Smooth muscle cell (in vitro differentiated cells): ENCODE results near the gene SMIM27. TPM values are rescaled to one million over a fixed set of nuclear protein-coding genes. Genes with fewer than 3 reads are reported as not detected.
"Not testable (repeated sequence)": the region's sequence is repeated elsewhere in the genome, so short reads cannot be mapped to it uniquely, and the experiment has no call there.

ENCODE experiments used
- DNase-seq: peaks from one replicate; lab custom pipeline; 2025; ENCODE audit not compliant: unreplicated experiment; lab: John Stamatoyannopoulos, UW
- H2AFZ ChIP-seq: fragments of 200-600 bp; sonication (generic); 2 replicates; pipeline ENCODE4 v1.6.0; 2016; ENCODE audit warnings: antibody characterized with exemption, low read depth, mild to moderate bottlenecking
- H3F3A ChIP-seq: fragments of 200-600 bp; sonication (generic); 2 replicates; pipeline ENCODE4 v1.6.0; 2017; ENCODE audit warnings: antibody characterized with exemption, low read depth
- H3K27ac ChIP-seq: fragments of 200-600 bp; sonication (generic); 2 replicates; pipeline ENCODE4 v1.5.1; 2016; ENCODE audit warnings: low read depth, mild to moderate bottlenecking
- H3K27me3 ChIP-seq: fragments of 200-600 bp; sonication (generic); 2 replicates; pipeline ENCODE4 v1.6.1; 2016; ENCODE audit warnings: low read depth, mild to moderate bottlenecking
- H3K36me3 ChIP-seq: fragments of 200-600 bp; sonication (generic); 2 replicates; pipeline ENCODE4 v1.5.1; 2016; ENCODE audit warnings: low read depth
- H3K4me1 ChIP-seq: fragments of 200-600 bp; sonication (generic); 2 replicates; pipeline ENCODE4 v1.5.1; 2016; ENCODE audit warnings: low read depth
- H3K4me2 ChIP-seq: fragments of 200-600 bp; sonication (generic); 2 replicates; pipeline ENCODE4 v1.6.0; 2016; ENCODE audit warnings: mild to moderate bottlenecking
- H3K4me3 ChIP-seq: fragments of 200-600 bp; sonication (generic); 2 replicates; pipeline ENCODE4 v1.5.1; 2016; ENCODE audit warnings: mild to moderate bottlenecking
- H3K79me2 ChIP-seq: fragments of 200-600 bp; sonication (generic); 2 replicates; pipeline ENCODE4 v1.6.0; 2016; ENCODE audit warnings: low read depth, mild to moderate bottlenecking
- H3K9ac ChIP-seq: fragments of 200-600 bp; sonication (generic); 2 replicates; pipeline ENCODE4 v1.6.0; 2016; ENCODE audit warnings: low read depth
- H3K9me3 ChIP-seq: fragments of 200-600 bp; sonication (generic); replicated peaks from 2 replicates; pipeline ENCODE4 v1.5.1; 2016; ENCODE audit warnings: low read depth
- H4K20me1 ChIP-seq: fragments of 200-600 bp; sonication (generic); 2 replicates; pipeline ENCODE4 v1.6.0; 2016; ENCODE audit warnings: low read depth
- WGBS: methylation state at CpG from one replicate; pipeline ENCODE4 v1.1.7; 2016; ENCODE audit warnings: low lambda C conversion rate; 5-methylcytosine and 5-hydroxymethylcytosine counted together
- polyA plus RNA-seq: library from polyadenylated mRNA; unstranded; fragments of >200 nt; fragmentation: Nextera tagmentation; extraction: Ambion mirVana; gene quantifications from 2 replicates; pipeline ENCODE4 v1.2.1, GENCODE V29; 2016
- total RNA-seq: library from RNA; depleted of rRNA; stranded (reverse); fragments of >200 nt; gene quantifications from 2 replicates; pipeline ENCODE4 v1.2.3, GENCODE V29; 2014
- TF ChIP-seq, protein P1 (sequence below): fragments of 200-600 bp; sonication (generic); IDR thresholded peaks from 2 replicates; pipeline ENCODE4 v1.5.1; 2017; ENCODE audit warnings: borderline replicate concordance, mild to moderate bottlenecking, antibody characterized with exemption; ENCODE audit not compliant: insufficient read depth, poor library complexity, severe bottlenecking

Gene SMIM27
- total and polyA plus RNA-seq, 2 experiments from 2014 or later = 2.9 to 36.6 TPM

- H2AFZ ChIP-seq = no peak overlapping the region
- H3K4me3 ChIP-seq = no peak overlapping the region
- no peak overlapping the region for H3K27ac ChIP-seq
- no peak overlapping the region for H3K4me2 ChIP-seq
- H3K27me3 ChIP-seq = no peaks in the 10 kb centered on the region
- H4K20me1 ChIP-seq = no peaks in the 10 kb centered on the region
- no peaks in the 10 kb centered on the region for H3K4me1 ChIP-seq
- H3K9ac ChIP-seq = no peak overlapping the region
- no peaks in the 10 kb centered on the region for H3K79me2 ChIP-seq
- no peak for DNase-seq
- H3K9me3 ChIP-seq = no peaks in the 10 kb centered on the region
- H3K36me3 ChIP-seq = no peaks in the 10 kb centered on the region
- TF ChIP-seq, protein P1, sequence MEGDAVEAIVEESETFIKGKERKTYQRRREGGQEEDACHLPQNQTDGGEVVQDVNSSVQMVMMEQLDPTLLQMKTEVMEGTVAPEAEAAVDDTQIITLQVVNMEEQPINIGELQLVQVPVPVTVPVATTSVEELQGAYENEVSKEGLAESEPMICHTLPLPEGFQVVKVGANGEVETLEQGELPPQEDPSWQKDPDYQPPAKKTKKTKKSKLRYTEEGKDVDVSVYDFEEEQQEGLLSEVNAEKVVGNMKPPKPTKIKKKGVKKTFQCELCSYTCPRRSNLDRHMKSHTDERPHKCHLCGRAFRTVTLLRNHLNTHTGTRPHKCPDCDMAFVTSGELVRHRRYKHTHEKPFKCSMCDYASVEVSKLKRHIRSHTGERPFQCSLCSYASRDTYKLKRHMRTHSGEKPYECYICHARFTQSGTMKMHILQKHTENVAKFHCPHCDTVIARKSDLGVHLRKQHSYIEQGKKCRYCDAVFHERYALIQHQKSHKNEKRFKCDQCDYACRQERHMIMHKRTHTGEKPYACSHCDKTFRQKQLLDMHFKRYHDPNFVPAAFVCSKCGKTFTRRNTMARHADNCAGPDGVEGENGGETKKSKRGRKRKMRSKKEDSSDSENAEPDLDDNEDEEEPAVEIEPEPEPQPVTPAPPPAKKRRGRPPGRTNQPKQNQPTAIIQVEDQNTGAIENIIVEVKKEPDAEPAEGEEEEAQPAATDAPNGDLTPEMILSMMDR = no peak
- H3F3A ChIP-seq = no peaks in the 10 kb centered on the region
These were observed 35.9 kb upstream of the SMIM27 start for GRCh38 chr9:32516241-32516640.

DNA sequence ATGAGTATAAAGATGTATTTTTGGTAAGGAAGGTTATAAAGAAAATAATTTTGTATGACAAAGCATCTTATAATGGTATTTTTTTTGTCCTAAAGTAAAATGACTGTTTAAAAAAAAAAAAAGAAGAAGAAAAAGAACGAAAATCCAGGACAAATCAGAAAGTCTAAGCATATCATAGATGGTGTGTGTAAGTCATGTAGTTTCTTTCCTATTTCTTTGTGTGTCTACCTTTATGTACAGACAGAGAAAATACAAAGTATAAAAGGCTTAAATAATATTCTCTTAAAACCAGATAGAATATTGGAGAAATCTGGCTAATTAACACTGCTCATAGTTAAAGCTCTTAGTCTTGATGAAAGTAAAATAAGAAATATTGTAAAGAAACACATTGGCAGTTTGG lies 33.9 kb upstream of the SMIM27 start:
- H2AFZ ChIP-seq = no peak overlapping the region
- no peak overlapping the region for H3K27ac ChIP-seq
- H4K20me1 ChIP-seq = no peaks in the 10 kb centered on the region
- H3K9ac ChIP-seq = no peak overlapping the region
- H3K36me3 ChIP-seq = no peaks in the 10 kb centered on the region
- no peaks in the 10 kb centered on the region for H3K4me1 ChIP-seq
- no peak for DNase-seq
- no peak overlapping the region for H3K4me3 ChIP-seq
- no peaks in the 10 kb centered on the region for H3K27me3 ChIP-seq
- no peaks in the 10 kb centered on the region for H3F3A ChIP-seq
- H3K4me2 ChIP-seq = no peak overlapping the region
- H3K79me2 ChIP-seq = no peaks in the 10 kb centered on the region
- WGBS = 80% methylated on average over 1 of the region's 1 CpG
- TF ChIP-seq, protein P1 = no peak
- no peaks in the 10 kb centered on the region for H3K9me3 ChIP-seq

DNA sequence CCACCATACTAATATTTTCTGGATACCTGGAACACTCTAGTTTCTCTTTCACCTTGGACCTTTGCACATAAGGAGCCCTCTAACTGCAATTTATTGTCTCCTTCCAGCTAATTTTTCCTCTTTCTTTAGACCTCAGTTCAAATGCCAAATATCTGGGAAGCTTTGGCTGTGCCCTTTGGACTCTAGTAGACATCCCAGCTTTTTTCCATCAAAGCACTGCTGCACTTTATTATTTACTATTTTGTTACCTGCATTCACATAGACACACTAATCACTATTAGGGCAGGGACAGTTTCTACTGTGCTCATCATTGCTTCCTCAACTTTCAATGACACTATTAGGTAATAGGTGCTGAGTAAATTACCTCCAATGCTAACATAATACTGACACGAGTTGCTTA lies 28.2 kb upstream of the SMIM27 start:
- H3K36me3 ChIP-seq = no peaks in the 10 kb centered on the region

DNA sequence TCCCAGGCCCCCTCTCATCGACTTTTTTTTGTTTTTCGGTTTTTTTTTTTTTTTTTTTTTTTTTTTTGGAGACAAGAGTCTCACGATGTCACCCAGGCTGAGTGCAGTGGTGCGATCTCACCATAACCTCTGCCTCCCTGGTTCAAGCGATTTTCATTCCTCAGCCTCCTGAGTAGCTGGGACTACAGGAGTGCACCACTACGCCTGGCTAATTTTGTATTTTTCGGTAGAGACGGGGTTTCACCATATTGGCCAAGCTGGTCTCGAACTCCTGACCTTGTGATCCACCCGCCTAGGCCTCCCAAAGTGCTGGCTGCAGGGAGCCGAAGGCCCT lies 27.6 kb upstream of the SMIM27 start:
- not testable (repeated sequence) for H4K20me1 ChIP-seq, DNase-seq, H2AFZ ChIP-seq, H3K4me2 ChIP-seq, H3K4me3 ChIP-seq, H3K9me3 ChIP-seq, H3K79me2 ChIP-seq, H3K4me1 ChIP-seq, H3K36me3 ChIP-seq, H3F3A ChIP-seq, H3K27me3 ChIP-seq, H3K9ac ChIP-seq, H3K27ac ChIP-seq
- 98% methylated on average over 11 of the region's 11 CpGs for WGBS

More for the DNA sequence above, 28.2 kb upstream of the SMIM27 start:
- no peak overlapping the region for H3K9ac ChIP-seq
- TF ChIP-seq, protein P1 = no peak
- WGBS = 93% methylated on average over 1 of the region's 1 CpG
- H3K9me3 ChIP-seq = no peaks in the 10 kb centered on the region
- no peaks in the 10 kb centered on the region for H3K27me3 ChIP-seq
- H3K79me2 ChIP-seq = no peaks in the 10 kb centered on the region
- no peak for DNase-seq
- no peak overlapping the region for H3K4me3 ChIP-seq
- no peaks in the 10 kb centered on the region for H3F3A ChIP-seq
- no peak overlapping the region for H3K27ac ChIP-seq
- no peak overlapping the region for H2AFZ ChIP-seq
- no peak overlapping the region for H3K4me2 ChIP-seq
- H4K20me1 ChIP-seq = no peaks in the 10 kb centered on the region
- H3K4me1 ChIP-seq = peaks cover 8% of the 10 kb centered on the region
